Measurements from ENCODE around the gene MCTP2. TPM values are rescaled to one million over a fixed set of nuclear protein-coding genes. Genes with fewer than 3 reads are reported as not detected.

The MCTP2 gene, protein sequence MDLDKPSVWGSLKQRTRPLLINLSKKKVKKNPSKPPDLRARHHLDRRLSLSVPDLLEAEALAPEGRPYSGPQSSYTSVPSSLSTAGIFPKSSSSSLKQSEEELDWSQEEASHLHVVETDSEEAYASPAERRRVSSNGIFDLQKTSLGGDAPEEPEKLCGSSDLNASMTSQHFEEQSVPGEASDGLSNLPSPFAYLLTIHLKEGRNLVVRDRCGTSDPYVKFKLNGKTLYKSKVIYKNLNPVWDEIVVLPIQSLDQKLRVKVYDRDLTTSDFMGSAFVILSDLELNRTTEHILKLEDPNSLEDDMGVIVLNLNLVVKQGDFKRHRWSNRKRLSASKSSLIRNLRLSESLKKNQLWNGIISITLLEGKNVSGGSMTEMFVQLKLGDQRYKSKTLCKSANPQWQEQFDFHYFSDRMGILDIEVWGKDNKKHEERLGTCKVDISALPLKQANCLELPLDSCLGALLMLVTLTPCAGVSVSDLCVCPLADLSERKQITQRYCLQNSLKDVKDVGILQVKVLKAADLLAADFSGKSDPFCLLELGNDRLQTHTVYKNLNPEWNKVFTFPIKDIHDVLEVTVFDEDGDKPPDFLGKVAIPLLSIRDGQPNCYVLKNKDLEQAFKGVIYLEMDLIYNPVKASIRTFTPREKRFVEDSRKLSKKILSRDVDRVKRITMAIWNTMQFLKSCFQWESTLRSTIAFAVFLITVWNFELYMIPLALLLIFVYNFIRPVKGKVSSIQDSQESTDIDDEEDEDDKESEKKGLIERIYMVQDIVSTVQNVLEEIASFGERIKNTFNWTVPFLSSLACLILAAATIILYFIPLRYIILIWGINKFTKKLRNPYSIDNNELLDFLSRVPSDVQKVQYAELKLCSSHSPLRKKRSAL
- 0.94 TPM for total RNA-seq

DNA sequence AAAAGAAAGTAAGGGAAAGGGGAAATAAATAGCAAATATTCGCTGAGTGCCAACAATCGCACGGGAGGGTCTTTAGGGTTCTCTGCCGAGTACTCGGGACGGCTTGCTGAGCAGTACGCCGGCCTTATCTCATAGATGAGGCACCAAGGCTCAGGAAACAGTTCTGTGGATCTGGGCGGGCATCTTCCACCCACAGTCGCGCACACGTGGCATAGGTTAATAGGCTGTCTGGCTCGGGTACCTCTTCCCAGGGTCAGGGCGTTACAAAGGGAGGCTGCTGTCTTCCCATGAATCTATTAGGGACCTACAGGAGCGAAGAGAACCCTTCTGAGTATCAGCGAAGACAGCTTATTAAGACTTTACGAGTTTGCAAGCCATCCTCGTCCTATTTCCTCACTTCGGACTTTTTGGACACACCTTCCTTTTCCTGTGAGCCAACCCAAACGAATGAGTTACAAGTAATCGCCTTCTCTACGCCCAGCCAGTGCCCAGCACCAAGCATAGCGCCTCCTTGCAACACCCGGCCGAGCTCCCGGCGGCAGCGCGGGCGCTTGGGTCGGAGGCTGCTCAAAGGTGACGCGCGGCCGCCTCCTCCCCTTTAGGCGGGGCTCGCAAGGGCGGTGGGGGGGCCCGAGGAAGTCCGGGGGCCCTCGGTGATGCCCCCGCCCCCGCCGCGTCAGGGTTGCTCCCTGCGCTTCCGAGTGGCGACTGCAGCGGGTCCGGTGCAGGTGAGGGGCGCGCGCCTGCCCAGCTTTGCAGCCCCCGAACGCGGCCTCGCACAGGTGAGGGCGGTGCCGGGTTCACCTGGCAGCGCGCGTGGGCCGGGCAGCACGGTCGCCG, at the start of gene MCTP2:
Gene MCTP2, plus strand, starts transcription at position 679 of the 840 bp plus-strand sequence. CDS start 66,705 bp downstream, outside the sequence.

